ENCODE results near the gene NMNAT2. TPM values are rescaled to one million over a fixed set of nuclear protein-coding genes. Genes with fewer than 3 reads are reported as not detected.

Gene NMNAT2
- polyA plus RNA-seq, 4 donors: 2.2 to 4.2 (median 3.6) TPM

- no peak for DNase-seq (ENCODE audit: low read depth in 4 of 4, low spot score in 2 of 4)
Measured at GRCh38 chr1:183273300-183273699, 144.9 kb downstream of the NMNAT2 start.

- DNase-seq (ENCODE audit: low read depth in 4 of 4, low spot score in 2 of 4): no peak
Measured at GRCh38 chr1:183272390-183272848, 145.8 kb downstream of the NMNAT2 start.

DNA sequence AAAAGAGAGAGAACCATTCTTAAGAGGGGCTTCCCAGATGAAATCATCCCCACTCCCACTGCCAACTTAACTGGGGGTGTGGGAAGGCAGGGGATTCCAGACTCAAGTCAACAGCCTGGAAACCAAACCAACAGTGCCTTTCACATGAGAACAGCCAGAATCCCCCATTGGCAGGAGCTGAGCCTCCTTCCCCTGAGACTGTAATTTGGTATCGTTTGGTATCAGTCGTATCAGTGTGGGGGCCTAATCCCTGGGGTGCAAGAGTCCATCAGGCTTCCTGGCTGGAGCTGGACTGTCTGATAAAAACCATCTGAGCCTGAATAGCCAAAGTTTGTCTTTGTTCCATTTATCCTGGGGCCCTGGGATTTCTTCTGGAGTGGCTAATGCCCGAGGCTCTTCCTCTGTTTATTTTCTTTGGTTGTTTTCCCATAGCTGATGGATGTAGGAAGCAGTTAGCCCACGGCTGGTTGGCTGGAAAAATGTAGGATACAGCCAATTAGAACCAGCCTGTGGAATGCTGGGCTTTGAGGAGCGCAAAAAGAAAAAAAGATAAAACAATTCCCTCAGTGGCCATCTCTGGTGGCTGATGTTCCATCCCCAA, 147.5 kb downstream of the NMNAT2 start:
- no peak for DNase-seq (ENCODE audit: low read depth in 4 of 4, low spot score in 2 of 4)

DNA sequence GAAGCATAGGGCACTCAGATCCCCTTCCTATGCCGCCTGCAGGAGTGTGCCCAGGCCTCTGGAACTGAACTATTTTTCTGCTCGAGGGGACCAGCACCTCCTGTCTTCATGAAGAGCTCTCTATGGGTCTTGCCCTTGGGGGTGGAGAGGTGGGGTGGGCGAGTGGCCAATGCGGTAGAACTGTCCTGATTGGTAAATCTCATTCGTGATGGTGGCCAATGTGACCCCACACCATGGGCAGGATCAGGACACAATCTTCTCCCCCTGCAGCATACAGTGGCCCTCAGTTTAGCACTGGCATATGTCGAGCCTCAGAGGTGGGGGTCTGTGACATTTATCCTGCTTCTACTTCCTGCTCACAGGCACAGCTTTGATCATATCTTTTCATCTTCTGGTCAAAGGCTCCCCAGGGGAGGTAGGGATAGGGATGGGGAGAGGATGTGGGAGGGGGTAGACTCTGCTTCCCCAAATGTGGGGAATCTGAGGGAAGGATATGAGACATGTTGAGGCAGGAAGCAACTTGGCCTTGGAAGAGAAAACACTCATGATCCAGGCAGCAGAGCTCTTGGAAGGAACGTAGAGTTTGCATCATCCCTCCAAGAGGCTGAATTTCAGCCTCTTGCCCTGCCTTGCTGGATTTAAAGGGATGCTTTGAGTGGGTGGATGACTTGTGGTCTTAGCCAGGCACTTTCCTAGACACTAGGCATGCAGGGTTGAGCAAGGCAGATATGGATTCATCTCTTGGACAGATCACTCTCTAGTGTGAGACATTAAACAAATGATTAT, 150.3 kb downstream of the NMNAT2 start:
- no peak for DNase-seq (ENCODE audit: low read depth in 4 of 4, low spot score in 2 of 4)

DNA sequence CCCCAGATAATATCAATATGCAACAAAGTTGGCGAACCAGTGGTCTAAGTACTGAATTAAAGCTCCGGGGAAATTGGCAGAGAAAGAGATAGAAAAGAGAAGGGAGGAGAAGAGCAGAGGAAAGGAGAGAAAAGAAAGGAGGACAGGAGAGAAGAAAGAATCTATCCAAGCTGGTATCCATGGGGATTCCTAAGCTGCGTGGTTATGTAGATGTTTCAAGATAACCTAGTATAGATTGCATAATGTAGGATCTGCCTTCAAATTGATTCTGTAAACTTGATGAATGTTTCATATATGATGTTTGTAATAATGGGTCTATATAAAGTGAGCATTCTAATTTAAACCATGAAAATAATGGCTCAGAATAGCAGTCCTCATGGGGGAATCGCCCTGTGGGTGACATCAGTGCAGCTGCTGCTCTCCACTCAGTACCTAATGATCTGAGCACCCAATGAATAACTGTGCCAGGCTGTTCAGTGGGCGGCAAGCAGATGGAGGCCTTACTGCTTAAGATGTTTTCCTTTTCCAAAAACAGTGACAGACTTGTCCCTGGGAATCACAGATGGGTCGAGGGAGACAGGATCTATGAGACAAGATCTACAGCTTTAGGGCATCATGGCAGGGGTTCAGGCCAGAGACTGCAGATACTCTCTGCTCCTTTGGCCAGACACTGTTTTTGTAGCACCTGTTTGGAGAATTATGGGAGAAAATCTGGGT, 154.1 kb downstream of the NMNAT2 start:
- DNase-seq (ENCODE audit: low read depth in 4 of 4, low spot score in 2 of 4): no peak

- no peak for DNase-seq (ENCODE audit: low read depth in 4 of 4, low spot score in 2 of 4)
Measured at GRCh38 chr1:183262628-183263200, 155.5 kb downstream of the NMNAT2 start.

- DNase-seq (ENCODE audit: low read depth in 4 of 4, low spot score in 2 of 4): no peak
Measured at GRCh38 chr1:183259924-183260323, 158.3 kb downstream of the NMNAT2 start.

DNA sequence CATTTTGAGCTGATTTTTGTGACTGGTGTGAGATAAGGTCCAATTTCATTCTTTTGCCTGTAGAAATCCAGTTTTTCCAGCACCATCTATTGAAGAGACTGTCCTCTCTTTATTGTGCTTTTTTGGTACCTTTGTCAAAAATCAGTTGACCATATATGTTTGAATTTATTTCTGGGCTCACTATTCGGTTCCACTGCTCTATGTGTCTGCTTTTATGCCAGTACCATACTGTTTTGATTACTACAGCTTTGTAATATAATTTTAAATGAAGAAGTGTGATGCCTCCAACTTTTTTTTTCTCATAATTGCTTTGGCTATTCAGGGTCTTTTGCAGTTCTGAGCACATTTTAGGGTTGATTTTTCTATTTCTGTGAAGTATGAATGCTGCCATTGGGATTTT, 163.1 kb downstream of the NMNAT2 start:
- DNase-seq (ENCODE audit: low read depth in 4 of 4, low spot score in 2 of 4): no peak

- no peak for DNase-seq (ENCODE audit: low read depth in 4 of 4, low spot score in 2 of 4)
Measured at GRCh38 chr1:183251959-183252450, 166.2 kb downstream of the NMNAT2 start.

GRCh38 chr1:183251101-183251958, 166.8 kb downstream of the NMNAT2 start:
- DNase-seq (ENCODE audit: low read depth in 4 of 4, low spot score in 2 of 4): no peak

DNA sequence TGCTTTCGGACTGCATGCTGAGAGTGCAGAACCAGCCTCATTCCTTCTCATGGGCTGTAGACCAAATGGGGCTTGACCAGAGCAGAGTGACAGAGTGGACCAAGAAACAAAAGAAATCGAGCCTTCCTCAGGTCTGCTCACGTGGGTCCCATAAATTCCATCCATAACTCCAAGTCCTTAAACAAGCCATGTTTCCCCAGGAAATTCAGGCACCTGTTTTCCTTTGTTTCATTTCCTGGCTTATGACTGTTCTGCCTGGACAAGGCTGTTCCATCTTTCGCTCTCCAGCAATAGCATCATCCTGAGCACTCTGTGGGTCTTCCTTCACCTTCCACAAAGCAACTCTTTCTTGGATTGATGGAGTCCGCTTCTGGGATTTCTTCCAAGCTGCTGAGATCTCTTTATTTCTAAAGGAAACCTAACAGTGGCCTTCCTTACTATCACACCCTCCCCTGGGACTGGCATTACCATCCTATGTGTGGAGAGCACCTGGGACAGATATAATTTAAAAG, 168.2 kb downstream of the NMNAT2 start:
- DNase-seq (ENCODE audit: low read depth in 4 of 4, low spot score in 2 of 4): no peak

DNA sequence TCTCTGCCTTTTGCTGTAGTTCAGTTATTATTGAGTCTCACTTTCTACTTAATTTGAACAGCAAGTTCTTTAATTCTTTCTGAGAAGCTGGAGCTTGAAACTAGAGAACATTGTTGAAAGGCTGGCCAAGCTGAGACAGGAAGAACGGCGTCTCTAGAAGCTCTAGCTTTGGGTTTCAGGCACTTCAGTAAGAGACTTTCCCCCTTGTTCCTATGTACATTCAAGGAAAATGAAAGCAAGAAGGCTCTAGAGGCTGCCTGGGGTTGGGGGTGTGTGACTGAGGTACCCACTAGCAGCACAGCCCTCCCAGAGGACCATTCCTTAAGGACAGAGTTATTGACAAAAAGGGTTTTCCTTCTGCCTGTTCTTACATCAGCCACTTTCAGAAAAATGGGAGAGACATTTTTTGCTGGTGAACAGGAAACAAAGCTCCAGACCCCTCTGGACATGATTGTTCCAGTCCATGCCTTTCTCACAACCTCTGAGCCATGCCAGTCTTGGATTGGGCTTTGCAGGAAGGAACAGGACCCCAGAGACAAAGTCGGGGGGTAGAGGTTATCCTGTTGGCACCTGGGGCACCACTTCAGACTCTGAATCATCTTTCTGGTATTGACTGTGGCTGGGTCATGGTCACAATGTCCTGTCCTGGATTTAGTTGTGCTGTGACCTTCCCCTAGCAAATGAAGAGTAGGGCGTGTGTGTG, 169.0 kb downstream of the NMNAT2 start:
- DNase-seq (ENCODE audit: low read depth in 4 of 4, low spot score in 2 of 4): no peak

- no peak for DNase-seq (ENCODE audit: low read depth in 4 of 4, low spot score in 2 of 4)
Measured at GRCh38 chr1:183247931-183248330, 170.2 kb downstream of the NMNAT2 start.

- DNase-seq (ENCODE audit: low read depth in 4 of 4, low spot score in 2 of 4): no peak
Measured at GRCh38 chr1:183247484-183247883, 170.7 kb downstream of the NMNAT2 start.

- no peak for DNase-seq (ENCODE audit: low read depth in 4 of 4, low spot score in 2 of 4)
Measured at GRCh38 chr1:183247066-183247465, 171.1 kb downstream of the NMNAT2 start.

DNA sequence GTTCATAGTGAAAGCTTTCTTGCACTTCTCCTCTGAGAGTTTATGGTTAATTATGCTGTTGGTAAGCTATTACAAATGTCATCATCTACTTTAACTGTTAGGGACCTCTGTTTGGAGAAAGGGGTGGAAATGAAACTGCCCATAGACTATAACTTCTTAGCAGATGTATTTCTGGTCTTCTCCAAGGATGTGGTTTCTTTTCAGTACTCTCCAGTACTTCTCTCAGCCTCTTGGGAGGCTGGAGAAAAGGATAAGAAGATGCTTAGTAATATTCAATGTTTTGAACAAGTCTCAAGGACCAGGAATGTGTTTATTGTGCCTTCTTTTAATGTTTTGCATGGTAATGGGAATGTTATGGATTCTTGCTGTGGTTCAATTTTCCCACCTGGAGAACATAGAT, 171.7 kb downstream of the NMNAT2 start:
- DNase-seq (ENCODE audit: low read depth in 4 of 4, low spot score in 2 of 4): no peak

GRCh38 chr1:183245357-183245756, 172.8 kb downstream of the NMNAT2 start:
- DNase-seq (ENCODE audit: low read depth in 4 of 4, low spot score in 2 of 4): no peak

DNA sequence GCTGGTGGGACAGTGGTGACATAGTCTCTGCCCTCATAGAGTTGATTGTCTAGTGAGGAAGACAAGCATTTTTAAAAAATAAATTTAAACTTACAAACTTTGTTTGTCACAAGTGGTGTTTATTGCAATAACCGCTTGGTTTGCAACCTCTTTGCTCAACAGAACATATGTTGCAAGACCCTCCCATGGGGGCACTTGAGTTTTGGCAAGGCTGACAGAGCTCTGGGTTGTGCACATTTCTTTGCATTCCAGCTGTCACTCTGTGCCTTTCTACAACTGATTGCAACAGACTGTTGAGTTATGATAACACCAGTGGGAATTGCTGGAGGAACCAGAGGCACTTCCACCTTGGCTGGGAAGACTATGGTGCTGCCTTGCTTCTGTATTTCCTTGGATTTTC, 173.7 kb downstream of the NMNAT2 start:
- DNase-seq (ENCODE audit: low read depth in 4 of 4, low spot score in 2 of 4): no peak

All from left renal cortex interstitium (tissue), 4 donors.